ENCODE results near the gene RBM17. TPM values are rescaled to one million over a fixed set of nuclear protein-coding genes. Genes with fewer than 3 reads are reported as not detected.

Gene RBM17
- total and polyA plus RNA-seq, 11 donors = 29.2 to 83.9 (median 60.6) TPM

DNA sequence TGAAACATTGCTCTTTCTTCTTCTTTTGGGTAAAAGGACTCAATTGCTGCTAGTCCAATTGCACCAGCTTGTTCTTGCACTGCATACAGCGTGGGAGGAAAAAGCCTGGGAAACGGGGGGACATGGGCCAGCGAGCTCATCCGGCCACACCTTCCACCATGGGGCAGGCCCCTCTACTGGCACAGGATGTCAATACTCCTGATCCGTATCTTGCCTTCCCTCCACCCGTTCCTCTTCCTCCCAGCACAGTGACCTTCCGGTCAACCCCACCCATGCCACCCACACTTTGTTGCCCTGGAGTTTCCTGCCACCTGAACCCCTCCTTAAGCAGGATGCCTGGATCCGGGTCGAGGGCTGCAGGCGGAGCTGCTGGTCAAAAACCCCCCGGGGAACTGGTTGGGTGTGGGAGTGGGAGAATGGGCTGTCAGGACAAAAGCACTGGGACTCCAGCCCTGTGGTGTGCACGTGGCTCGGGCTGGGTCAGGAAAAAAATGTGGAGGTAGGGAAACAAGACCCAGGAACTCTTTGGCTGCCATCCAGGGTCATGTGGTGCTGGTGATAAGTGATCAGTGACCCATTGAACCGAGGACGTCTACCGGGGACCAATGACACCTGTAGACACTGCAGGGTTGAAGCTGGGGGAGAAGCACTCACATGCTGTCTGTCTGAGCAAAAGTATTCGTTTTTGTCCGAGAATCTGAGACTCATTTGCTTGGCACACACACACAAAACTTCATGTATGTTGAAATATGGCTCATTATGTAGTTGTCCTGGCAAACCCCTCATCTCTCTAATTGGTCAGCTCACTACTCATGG lies 34.8 kb upstream of the RBM17 start:
- ATAC-seq = peak; percentile 56 to 92 (median 82)
- H3K27me3 ChIP-seq = no peaks in the 10 kb centered on the region
- H3K36me3 ChIP-seq = no peaks in the 10 kb centered on the region
- no peak overlapping the region for H3K4me3 ChIP-seq
- intact Hi-C loops (cut with DNase I) = loop anchor here in 3 of 10 donors (2.0 to 5.0 kb wide), 5 partner anchors 33 to 107 kb away; partner anchors contain the start of gene RBM17 (in 2 of the 3)
- H3K4me1 ChIP-seq = peaks cover 0 to 78% (median 30%) of the 10 kb centered on the region in 12 donors
- no peaks in the 10 kb centered on the region for H3K9me3 ChIP-seq
- DNase-seq = peak; percentile 67 to 85 (median 71)
- no peak for TF ChIP-seq POLR2A (IDR thresholded peaks at IDR 0.05)
- TF ChIP-seq CTCF (IDR thresholded peaks at IDR 0.05) = no peak
- H3K27ac ChIP-seq = peak overlapping the region in 11 of 12 donors; percentile 31 to 88 (median 70)
- WGBS, 4 donors = 43 to 62% (median 51%) methylated on average over 18 of the region's 18 CpGs

DNA sequence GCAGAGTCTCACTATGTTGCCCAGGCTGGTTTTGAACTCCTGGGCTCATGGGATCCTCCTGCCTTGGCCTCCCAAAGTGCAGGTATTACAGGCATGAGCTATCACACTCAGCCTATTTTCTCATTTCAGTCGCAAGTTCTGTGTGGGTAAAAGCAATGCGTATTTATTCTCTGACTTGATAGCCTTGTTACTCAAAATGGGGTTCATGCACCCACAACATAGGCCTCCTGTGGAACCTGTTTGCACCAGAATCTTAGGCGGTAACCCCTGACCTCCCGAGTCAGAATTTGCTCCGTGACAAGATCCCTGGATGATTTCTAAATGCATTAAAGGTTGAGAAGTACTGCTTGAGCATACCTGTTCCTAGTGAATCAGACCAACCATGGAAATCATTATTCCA lies 34.0 kb upstream of the RBM17 start:
- peak overlapping the region in 10 of 12 donors; percentile 41 to 88 (median 70) for H3K27ac ChIP-seq
- intact Hi-C loops (cut with DNase I) = loop anchor here in 2 of 10 donors (5.0 kb wide), 4 partner anchors 32 to 108 kb away; partner anchors contain the start of gene RBM17 (in 1 of the 2)

GRCh38 chr10:6055929-6056328 lies 32.9 kb upstream of the RBM17 start:
- DNase-seq (no peak), ATAC-seq (no peak)
- H3K4me3 ChIP-seq = no peak overlapping the region
- H3K36me3 ChIP-seq = no peaks in the 10 kb centered on the region
- no peaks in the 10 kb centered on the region for H3K9me3 ChIP-seq
- no peaks in the 10 kb centered on the region for H3K27me3 ChIP-seq
- intact Hi-C loops (cut with DNase I) = no loop called here
- H3K27ac ChIP-seq = no peak overlapping the region
- 79 to 91% (median 82%) methylated on average over 4 of the region's 4 CpGs for WGBS, 4 donors
- TF ChIP-seq POLR2A (IDR thresholded peaks at IDR 0.05) (no peak), CTCF (IDR thresholded peaks at IDR 0.05) (no peak)
- H3K4me1 ChIP-seq = peaks cover 0 to 74% (median 28%) of the 10 kb centered on the region in 12 donors

More for the DNA sequence above, 34.0 kb upstream of the RBM17 start:
- TF ChIP-seq POLR2A (IDR thresholded peaks at IDR 0.05) (no peak), CTCF (IDR thresholded peaks at IDR 0.05) (no peak)
- Histone ChIP-seq H3K4me1 (peaks cover 0 to 78% (median 30%) of the 10 kb centered on the region in 12 donors), H3K9me3 (no peaks in the 10 kb centered on the region), H3K4me3 (no peak overlapping the region), H3K27me3 (no peaks in the 10 kb centered on the region), H3K36me3 (no peaks in the 10 kb centered on the region)
- DNase-seq (peak in 1 of 5 donors; percentile 0), ATAC-seq (no peak)
- 93 to 100% (median 96%) methylated on average over 5 of the region's 5 CpGs for WGBS, 4 donors

GRCh38 chr10:6056411-6057135 lies 32.3 kb upstream of the RBM17 start:
- WGBS, 4 donors = 88 to 96% (median 90%) methylated on average over 5 of the region's 5 CpGs
- no peak for ATAC-seq
- no peak for DNase-seq
- Histone ChIP-seq H3K27ac (peak overlapping the region in 6 of 12 donors; percentile 9 to 49 (median 29)), H3K9me3 (no peaks in the 10 kb centered on the region), H3K4me1 (peaks cover 0 to 69% (median 25%) of the 10 kb centered on the region in 12 donors), H3K4me3 (no peak overlapping the region), H3K27me3 (no peaks in the 10 kb centered on the region), H3K36me3 (no peaks in the 10 kb centered on the region)
- TF ChIP-seq POLR2A (IDR thresholded peaks at IDR 0.05) (no peak), CTCF (IDR thresholded peaks at IDR 0.05) (no peak)
- intact Hi-C loops (cut with DNase I) = no loop called here

Data from heart left ventricle (tissue), 16 donors.